ENCODE results near the gene SPON1.

SPON1 gene

DNA sequence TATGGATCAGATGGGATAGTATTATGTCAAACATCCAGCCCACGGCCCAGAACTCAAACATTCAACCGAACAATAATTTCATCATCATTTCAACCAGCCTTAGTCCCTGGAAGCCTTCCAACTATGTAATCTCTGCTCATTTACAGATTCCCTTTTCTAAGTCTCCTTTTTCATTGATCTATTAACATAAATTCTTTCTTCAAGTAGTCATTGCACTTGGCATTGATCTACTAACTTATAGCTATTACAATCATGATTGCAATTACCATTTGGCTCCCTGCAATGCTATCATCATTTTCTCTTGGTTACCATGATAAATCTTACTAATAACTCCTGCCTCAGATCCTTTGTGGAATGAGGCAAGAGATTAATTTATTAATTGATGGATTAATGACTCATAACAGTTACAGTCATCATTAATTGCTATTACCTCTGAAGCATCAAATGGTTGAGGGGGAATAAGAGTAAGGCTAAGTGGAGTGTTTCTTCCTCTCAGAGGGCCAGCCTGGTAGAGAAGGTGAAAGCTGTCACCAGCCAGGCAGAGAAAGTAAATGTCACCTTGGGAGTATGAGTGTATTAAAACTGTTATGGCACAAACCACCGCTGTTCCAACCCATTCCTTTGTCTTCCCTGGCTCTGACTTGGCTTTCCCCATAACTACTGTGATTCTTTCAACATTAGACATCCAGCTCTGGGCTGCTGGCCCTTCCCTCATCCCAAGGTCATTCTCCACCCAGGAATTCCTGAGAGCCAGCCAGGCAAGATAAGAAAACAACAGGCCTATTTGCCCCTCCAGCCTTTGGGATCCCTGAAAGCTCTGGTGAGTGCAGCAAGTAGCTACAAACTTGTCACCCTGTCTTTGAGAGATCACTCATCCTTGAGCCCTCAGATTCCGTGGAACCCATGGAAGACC is 221.8 kb downstream of the SPON1 start:
- Histone ChIP-seq H4K20me1 (ENCODE audit: insufficient read depth, low read length, poor library complexity, severe bottlenecking) (no peaks in the 10 kb centered on the region), H3K27me3 (ENCODE audit: insufficient read depth, low read length, poor library complexity, severe bottlenecking) (no peaks in the 10 kb centered on the region), H3K4me2 (ENCODE audit: low read depth, low read length, poor library complexity, severe bottlenecking) (no peak overlapping the region), H3K4me3 (ENCODE audit: low read length, poor library complexity, severe bottlenecking) (no peak overlapping the region), H3K79me2 (ENCODE audit: insufficient read depth, low read length) (no peaks in the 10 kb centered on the region), H2AFZ (ENCODE audit: low read length) (no peak overlapping the region), H3K4me1 (ENCODE audit: insufficient read depth, low read length, poor library complexity, severe bottlenecking) (no peaks in the 10 kb centered on the region), H3K9ac (ENCODE audit: low read depth, low read length, poor library complexity, severe bottlenecking) (no peak overlapping the region), H3K9me3 (ENCODE audit: insufficient read depth, low read depth, low read length) (no peaks in the 10 kb centered on the region), H3F3A (ENCODE audit: low read depth) (no peaks in the 10 kb centered on the region), H3K36me3 (ENCODE audit: insufficient read depth, low read length) (no peaks in the 10 kb centered on the region), H3K9me2 (replicated peaks; ENCODE audit: low read depth, low read length) (no peaks in the 10 kb centered on the region)
- TF ChIP-seq EZH2phosphoT487 (IDR thresholded peaks at IDR 0.05; ENCODE audit: borderline replicate concordance), result no peak
- TF ChIP-seq, protein P1, sequence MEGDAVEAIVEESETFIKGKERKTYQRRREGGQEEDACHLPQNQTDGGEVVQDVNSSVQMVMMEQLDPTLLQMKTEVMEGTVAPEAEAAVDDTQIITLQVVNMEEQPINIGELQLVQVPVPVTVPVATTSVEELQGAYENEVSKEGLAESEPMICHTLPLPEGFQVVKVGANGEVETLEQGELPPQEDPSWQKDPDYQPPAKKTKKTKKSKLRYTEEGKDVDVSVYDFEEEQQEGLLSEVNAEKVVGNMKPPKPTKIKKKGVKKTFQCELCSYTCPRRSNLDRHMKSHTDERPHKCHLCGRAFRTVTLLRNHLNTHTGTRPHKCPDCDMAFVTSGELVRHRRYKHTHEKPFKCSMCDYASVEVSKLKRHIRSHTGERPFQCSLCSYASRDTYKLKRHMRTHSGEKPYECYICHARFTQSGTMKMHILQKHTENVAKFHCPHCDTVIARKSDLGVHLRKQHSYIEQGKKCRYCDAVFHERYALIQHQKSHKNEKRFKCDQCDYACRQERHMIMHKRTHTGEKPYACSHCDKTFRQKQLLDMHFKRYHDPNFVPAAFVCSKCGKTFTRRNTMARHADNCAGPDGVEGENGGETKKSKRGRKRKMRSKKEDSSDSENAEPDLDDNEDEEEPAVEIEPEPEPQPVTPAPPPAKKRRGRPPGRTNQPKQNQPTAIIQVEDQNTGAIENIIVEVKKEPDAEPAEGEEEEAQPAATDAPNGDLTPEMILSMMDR (conservative IDR thresholded peaks at IDR 0.05; ENCODE audit: low read length), result no peak

DNA sequence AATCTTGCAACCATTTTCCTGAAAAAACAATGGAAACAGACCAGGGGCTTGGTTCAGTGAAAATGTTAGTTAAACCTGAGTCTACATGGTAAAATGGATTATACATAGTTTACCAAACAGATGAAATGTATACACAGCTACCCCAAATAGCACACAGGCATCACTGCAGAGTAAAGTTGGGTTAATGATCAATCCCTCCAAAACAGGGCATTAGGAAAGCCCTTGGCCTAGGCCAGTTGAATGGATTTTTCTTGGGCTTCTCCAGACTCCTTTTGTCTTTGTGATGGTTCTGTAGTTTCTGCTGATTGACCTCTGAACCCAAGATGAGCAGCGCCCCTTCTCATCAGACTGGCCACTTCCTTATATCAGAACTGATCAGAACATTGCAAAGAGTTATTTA is 222.9 kb downstream of the SPON1 start:
- Histone ChIP-seq H2AFZ (ENCODE audit: low read length) (no peak overlapping the region), H3K4me1 (ENCODE audit: insufficient read depth, low read length, poor library complexity, severe bottlenecking) (no peaks in the 10 kb centered on the region), H3K36me3 (ENCODE audit: insufficient read depth, low read length) (no peaks in the 10 kb centered on the region), H4K20me1 (ENCODE audit: insufficient read depth, low read length, poor library complexity, severe bottlenecking) (no peaks in the 10 kb centered on the region), H3K9me3 (ENCODE audit: insufficient read depth, low read depth, low read length) (no peaks in the 10 kb centered on the region), H3K9me2 (replicated peaks; ENCODE audit: low read depth, low read length) (no peaks in the 10 kb centered on the region), H3K4me3 (ENCODE audit: low read length, poor library complexity, severe bottlenecking) (no peak overlapping the region), H3K9ac (ENCODE audit: low read depth, low read length, poor library complexity, severe bottlenecking) (no peak overlapping the region), H3F3A (ENCODE audit: low read depth) (no peaks in the 10 kb centered on the region), H3K27me3 (ENCODE audit: insufficient read depth, low read length, poor library complexity, severe bottlenecking) (no peaks in the 10 kb centered on the region), H3K79me2 (ENCODE audit: insufficient read depth, low read length) (no peaks in the 10 kb centered on the region), H3K4me2 (ENCODE audit: low read depth, low read length, poor library complexity, severe bottlenecking) (no peak overlapping the region)
- TF ChIP-seq, protein P1 (conservative IDR thresholded peaks at IDR 0.05; ENCODE audit: low read length), result no peak
- no peak for TF ChIP-seq EZH2phosphoT487 (IDR thresholded peaks at IDR 0.05; ENCODE audit: borderline replicate concordance)

DNA sequence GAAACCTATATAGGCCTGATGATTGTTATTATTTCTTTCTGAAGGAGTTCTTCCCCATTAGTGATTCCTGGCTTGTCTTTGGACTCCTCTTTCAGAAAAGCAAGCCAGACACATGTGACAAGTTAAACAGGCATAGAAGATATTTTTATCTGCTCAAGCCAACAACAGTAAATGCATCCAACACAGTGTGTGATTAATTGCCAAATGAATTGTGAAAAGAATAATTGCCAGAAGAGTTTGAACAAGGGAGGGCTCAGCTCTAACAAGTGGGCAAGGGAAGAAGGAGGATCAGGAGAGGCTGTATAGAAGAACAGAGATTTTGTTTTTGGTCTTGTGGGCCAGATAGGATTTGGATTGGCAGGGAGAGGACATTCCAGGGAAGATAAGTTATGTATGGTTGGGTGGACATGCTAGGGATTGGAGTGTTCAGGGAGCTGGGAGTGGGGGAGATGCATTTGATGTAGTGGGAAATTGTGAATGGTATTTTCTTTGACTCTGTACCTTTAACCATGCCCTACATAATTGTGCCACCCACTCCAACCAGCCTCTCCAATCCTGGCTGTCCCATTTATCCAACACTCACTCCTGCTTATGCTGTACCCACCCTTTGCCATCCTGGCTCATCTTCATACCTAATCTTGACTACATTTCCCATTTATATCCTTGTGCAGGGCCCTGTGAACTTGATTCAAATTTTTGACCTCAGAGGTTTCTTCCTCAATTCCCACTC is 223.7 kb downstream of the SPON1 start:
- Histone ChIP-seq H3K9ac (ENCODE audit: low read depth, low read length, poor library complexity, severe bottlenecking) (no peak overlapping the region), H3F3A (ENCODE audit: low read depth) (no peaks in the 10 kb centered on the region), H2AFZ (ENCODE audit: low read length) (no peak overlapping the region), H3K9me2 (replicated peaks; ENCODE audit: low read depth, low read length) (no peaks in the 10 kb centered on the region), H3K4me2 (ENCODE audit: low read depth, low read length, poor library complexity, severe bottlenecking) (no peak overlapping the region), H3K27me3 (ENCODE audit: insufficient read depth, low read length, poor library complexity, severe bottlenecking) (no peaks in the 10 kb centered on the region), H4K20me1 (ENCODE audit: insufficient read depth, low read length, poor library complexity, severe bottlenecking) (no peaks in the 10 kb centered on the region), H3K36me3 (ENCODE audit: insufficient read depth, low read length) (no peaks in the 10 kb centered on the region), H3K79me2 (ENCODE audit: insufficient read depth, low read length) (no peaks in the 10 kb centered on the region), H3K4me1 (ENCODE audit: insufficient read depth, low read length, poor library complexity, severe bottlenecking) (no peaks in the 10 kb centered on the region), H3K4me3 (ENCODE audit: low read length, poor library complexity, severe bottlenecking) (no peak overlapping the region), H3K9me3 (ENCODE audit: insufficient read depth, low read depth, low read length) (no peaks in the 10 kb centered on the region)
- TF ChIP-seq, protein P1 (conservative IDR thresholded peaks at IDR 0.05; ENCODE audit: low read length), result no peak
- no peak for TF ChIP-seq EZH2phosphoT487 (IDR thresholded peaks at IDR 0.05; ENCODE audit: borderline replicate concordance)

Data from Loucy (cell line).